Activated CD8-positive, alpha-beta memory T cell treated with anti-CD3 and anti-CD28 coated beads, Interleukin-2, amount 50 U/mL, for 48 hours (primary cell): ENCODE data around the gene TAS2R50.

Experiments used
- DNase-seq: peaks from one replicate; pipeline ENCODE4 v3.0.0-alpha.2; 2020

TAS2R50 gene

DNA sequence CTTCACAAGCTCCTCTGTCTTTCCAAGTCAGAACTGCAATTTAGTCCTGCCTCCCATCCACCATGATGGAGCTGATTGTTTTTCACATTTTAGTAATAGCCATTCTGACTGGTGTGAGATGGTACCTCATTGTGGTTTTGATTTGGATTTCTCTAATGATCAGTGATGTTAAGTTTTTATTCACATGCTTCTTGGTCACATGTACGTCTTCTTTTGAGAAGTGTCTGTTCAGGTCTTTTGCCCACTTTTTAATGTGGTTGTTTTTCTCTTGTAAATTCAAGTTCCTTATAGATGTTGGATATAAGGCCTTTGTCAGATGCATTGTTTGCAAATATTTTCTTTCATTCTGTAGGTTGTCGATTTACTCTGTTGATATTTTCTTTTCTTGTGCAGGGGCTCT, 43.5 kb downstream of the TAS2R50 start:
- DNase-seq = no peak

DNA sequence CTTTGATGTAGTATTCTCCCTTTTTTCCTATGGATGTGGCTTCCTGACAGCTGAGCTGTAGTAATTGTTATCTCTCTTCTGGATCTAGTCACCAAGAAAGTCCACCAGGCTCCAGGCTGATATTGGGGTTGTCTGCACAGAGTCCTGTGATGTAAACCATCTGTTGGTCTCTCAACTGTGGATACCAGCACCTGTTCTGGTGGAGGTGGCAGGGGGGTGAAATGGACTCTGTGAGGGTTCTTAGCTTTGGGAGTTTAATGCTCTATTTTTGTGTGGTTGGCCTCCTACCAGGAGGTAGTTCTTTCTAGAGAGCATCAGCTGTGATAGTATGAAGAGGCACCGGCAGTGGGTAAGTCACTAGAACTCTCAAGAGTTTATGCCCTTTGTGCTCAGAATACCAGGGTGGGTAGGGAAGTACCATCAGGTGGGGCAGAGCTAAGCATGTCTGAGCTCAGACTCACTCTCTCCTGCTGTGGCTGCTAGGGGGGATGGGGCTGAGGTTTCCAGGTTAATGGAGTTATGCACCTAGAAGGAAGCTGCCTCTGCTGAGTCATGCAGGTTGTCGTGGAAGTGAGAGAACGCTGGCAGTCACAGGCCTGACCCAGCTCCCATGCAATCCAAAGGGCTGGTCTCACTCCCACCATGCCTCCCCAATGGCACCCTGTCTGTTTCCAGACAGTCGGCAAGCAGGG, 44.6 kb downstream of the TAS2R50 start:
- no peak for DNase-seq

DNA sequence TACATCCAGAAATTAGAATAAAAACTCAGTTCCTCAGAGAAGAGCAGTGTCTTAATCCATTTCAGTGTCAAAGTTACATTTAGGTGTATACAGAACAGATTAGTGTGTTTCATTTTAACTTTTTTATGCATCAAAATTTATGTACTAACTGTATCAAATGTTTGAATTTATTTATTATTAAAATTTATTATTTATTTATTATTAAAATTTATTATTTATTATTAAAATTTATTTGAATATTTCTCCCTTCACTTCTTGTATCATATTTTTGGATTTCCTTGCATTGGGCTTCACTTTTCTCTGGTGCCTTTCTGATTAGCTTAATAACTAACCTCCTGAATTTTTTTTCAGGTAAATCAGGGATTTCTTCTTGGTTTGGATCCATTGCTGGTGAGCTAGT, 45.3 kb downstream of the TAS2R50 start:
- DNase-seq = no peak

DNA sequence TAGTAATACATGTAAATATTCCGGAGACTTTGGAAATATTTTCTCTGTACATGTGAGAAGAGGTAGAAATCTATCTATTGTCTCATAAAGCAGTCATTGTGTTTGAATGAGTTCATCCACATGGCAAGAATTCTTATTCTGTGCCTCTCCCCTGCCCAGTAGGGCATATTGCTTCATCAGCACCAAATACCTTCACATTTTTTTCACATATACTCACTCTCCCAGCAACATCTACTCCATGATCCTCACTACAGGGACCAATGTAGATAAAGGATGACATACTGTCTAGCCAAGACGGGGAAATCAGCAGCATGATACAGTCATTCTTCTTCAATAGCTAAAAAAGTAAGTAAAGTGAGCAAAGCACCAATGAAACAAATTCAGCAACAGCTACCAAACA, 46.3 kb downstream of the TAS2R50 start:
- DNase-seq = no peak

DNA sequence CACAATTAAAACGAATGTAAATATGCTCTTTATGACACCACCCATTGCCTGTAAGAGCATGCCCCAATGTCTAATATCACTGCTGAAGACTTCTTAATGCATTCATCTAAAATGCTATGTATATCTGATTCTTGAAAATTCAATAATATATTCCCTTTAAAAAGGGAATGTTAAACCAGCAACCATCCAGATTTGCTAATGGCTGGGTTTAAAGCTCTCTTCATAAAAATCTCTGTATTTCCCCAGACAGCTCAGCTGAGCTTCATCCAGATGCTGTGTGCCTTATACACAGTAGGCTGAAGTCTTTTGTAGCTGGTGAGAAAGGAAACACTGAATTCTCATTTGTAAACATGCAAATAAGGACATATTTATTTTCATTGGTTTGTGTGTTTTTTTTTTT, 47.5 kb downstream of the TAS2R50 start, which contains the start of gene TAS2R14:
Gene TAS2R14 (minus strand): TSS at position 101 of the 400 bp plus-strand sequence. CDS start 56 bp downstream, at position 45.
- no peak for DNase-seq

DNA sequence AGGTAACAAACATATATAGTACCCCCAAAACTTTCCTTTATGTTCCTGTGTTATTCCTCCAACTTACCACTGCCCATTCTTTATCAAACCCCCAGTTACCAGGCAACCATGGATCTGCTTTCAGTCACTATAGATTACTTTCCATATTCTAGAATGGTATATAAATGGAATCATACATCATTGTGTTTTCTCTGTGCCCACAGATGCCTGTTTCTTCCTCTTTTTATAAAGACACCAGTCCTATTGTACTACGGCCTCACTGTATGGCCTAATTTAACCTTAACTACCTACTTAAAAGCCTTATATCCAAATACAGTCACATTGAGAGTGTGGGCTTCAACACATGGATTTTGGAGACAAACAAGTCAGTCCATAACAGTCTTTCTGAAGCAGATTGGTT, 50.2 kb downstream of the TAS2R50 start:
- no peak for DNase-seq
